Measurements from ENCODE around the gene MMP15.

Gene MMP15

DNA sequence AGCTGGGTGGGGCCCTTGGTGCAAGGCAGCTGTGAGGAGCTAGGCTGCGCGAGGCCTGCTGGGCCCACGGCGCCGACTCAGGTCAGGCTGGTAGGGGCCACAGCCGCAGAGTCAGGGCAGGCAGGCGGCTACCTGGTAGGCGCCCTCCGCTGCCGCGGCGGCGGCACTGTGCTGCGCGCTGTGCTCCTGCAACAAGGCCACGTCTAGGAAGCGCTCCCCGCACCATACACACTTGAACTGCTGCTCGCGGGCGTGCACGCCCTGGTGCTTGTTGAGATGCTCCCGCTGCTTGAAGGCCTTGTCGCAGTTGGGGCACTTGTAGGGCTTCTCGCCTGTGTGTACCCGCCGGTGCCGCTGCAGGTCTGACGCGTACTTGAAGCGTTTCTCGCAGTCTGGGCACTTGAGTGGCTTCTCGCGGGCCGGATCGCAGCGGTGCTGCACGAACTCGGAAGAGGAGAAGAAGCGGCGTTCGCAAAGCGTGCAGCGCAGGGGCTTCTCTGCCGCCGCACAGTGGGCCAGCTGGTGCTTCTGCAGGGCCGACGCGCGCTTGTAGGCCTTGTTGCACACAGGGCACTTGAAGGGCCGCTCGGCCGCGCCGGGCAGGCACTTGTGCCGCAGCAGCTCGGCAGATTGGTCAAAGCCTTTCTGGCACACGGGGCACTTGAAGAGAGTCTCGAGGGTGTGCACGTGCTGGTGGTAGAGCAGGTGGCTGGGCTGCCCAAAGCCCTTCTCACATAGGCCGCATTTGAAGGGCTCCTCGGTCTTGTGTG is 29.0 kb upstream of the MMP15 start:
- TF ChIP-seq, protein P1, sequence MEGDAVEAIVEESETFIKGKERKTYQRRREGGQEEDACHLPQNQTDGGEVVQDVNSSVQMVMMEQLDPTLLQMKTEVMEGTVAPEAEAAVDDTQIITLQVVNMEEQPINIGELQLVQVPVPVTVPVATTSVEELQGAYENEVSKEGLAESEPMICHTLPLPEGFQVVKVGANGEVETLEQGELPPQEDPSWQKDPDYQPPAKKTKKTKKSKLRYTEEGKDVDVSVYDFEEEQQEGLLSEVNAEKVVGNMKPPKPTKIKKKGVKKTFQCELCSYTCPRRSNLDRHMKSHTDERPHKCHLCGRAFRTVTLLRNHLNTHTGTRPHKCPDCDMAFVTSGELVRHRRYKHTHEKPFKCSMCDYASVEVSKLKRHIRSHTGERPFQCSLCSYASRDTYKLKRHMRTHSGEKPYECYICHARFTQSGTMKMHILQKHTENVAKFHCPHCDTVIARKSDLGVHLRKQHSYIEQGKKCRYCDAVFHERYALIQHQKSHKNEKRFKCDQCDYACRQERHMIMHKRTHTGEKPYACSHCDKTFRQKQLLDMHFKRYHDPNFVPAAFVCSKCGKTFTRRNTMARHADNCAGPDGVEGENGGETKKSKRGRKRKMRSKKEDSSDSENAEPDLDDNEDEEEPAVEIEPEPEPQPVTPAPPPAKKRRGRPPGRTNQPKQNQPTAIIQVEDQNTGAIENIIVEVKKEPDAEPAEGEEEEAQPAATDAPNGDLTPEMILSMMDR (IDR thresholded peaks at IDR 0.05; ENCODE audit: low read depth, low read length): no peak
- no peak for TF ChIP-seq EZH2phosphoT487 (IDR thresholded peaks at IDR 0.05; ENCODE audit: low read depth)
- Histone ChIP-seq H3K27ac (ENCODE audit: low read length) (no peak overlapping the region), H3K9ac (ENCODE audit: low read length) (no peak overlapping the region), H3K79me2 (ENCODE audit: low read length) (no peaks in the 10 kb centered on the region; the same call in 1 of the 2 replicates), H2AFZ (ENCODE audit: low read depth, low read length) (no peak overlapping the region), H3K4me2 (ENCODE audit: low read length) (no peak overlapping the region), H3K4me1 (ENCODE audit: low read length) (peaks cover 9% of the 10 kb centered on the region), H4K20me1 (ENCODE audit: insufficient read depth, low read length) (peaks cover 4% of the 10 kb centered on the region; the same call in 1 of the 2 replicates), H3K36me3 (replicated peaks; ENCODE audit: low read depth, low read length) (peaks cover 3% of the 10 kb centered on the region), H3K9me3 (ENCODE audit: insufficient read depth, low read length) (no peaks in the 10 kb centered on the region), H3K4me3 (ENCODE audit: low read length) (no peak overlapping the region), H3K27me3 (ENCODE audit: low read depth, low read length) (no peaks in the 10 kb centered on the region)

GRCh38 chr16:57997176-57997527 is 28.4 kb upstream of the MMP15 start:
- H3K27ac ChIP-seq (ENCODE audit: low read length): no peak overlapping the region
- no peak overlapping the region for H3K4me3 ChIP-seq (ENCODE audit: low read length)
- H3K4me2 ChIP-seq (ENCODE audit: low read length): no peak overlapping the region

GRCh38 chr16:57997528-57998265 is 27.9 kb upstream of the MMP15 start:
- Histone ChIP-seq H2AFZ (ENCODE audit: low read depth, low read length) (no peak overlapping the region), H3K9ac (ENCODE audit: low read length) (no peak overlapping the region), H3K9me3 (ENCODE audit: insufficient read depth, low read length) (no peaks in the 10 kb centered on the region), H3K4me2 (ENCODE audit: low read length) (no peak overlapping the region), H3K79me2 (ENCODE audit: low read length) (peaks cover 3% of the 10 kb centered on the region; the same call in 1 of the 2 replicates), H4K20me1 (ENCODE audit: insufficient read depth, low read length) (peaks cover 4% of the 10 kb centered on the region; the same call in 1 of the 2 replicates), H3K4me3 (ENCODE audit: low read length) (no peak overlapping the region), H3K27me3 (ENCODE audit: low read depth, low read length) (no peaks in the 10 kb centered on the region), H3K36me3 (replicated peaks; ENCODE audit: low read depth, low read length) (peaks cover 3% of the 10 kb centered on the region), H3K27ac (ENCODE audit: low read length) (no peak overlapping the region), H3K4me1 (ENCODE audit: low read length) (peaks cover 15% of the 10 kb centered on the region)
- no peak for TF ChIP-seq EZH2phosphoT487 (IDR thresholded peaks at IDR 0.05; ENCODE audit: low read depth)
- TF ChIP-seq, protein P1 (IDR thresholded peaks at IDR 0.05; ENCODE audit: low read depth, low read length): no peak

More at GRCh38 chr16:57997176-57997527, 28.4 kb upstream of the MMP15 start:
- peaks cover 3% of the 10 kb centered on the region; the same call in 1 of the 2 replicates for H3K79me2 ChIP-seq (ENCODE audit: low read length)
- H3K9ac ChIP-seq (ENCODE audit: low read length): no peak overlapping the region
- TF ChIP-seq, protein P1 (IDR thresholded peaks at IDR 0.05; ENCODE audit: low read depth, low read length): no peak
- TF ChIP-seq EZH2phosphoT487 (IDR thresholded peaks at IDR 0.05; ENCODE audit: low read depth): no peak
- H4K20me1 ChIP-seq (ENCODE audit: insufficient read depth, low read length): peaks cover 4% of the 10 kb centered on the region; the same call in 1 of the 2 replicates
- H3K36me3 ChIP-seq (replicated peaks; ENCODE audit: low read depth, low read length): peaks cover 3% of the 10 kb centered on the region
- no peaks in the 10 kb centered on the region for H3K9me3 ChIP-seq (ENCODE audit: insufficient read depth, low read length)
- peaks cover 15% of the 10 kb centered on the region for H3K4me1 ChIP-seq (ENCODE audit: low read length)
- no peaks in the 10 kb centered on the region for H3K27me3 ChIP-seq (ENCODE audit: low read depth, low read length)
- H2AFZ ChIP-seq (ENCODE audit: low read depth, low read length): no peak overlapping the region

GRCh38 chr16:57998486-57998885 is 27.1 kb upstream of the MMP15 start:
- Histone ChIP-seq H3K4me2 (ENCODE audit: low read length) (no peak overlapping the region), H4K20me1 (ENCODE audit: insufficient read depth, low read length) (peaks cover 4% of the 10 kb centered on the region; the same call in 1 of the 2 replicates), H3K4me3 (ENCODE audit: low read length) (no peak overlapping the region), H3K9me3 (ENCODE audit: insufficient read depth, low read length) (no peaks in the 10 kb centered on the region), H3K27me3 (ENCODE audit: low read depth, low read length) (no peaks in the 10 kb centered on the region), H3K9ac (ENCODE audit: low read length) (no peak overlapping the region), H3K4me1 (ENCODE audit: low read length) (peaks cover 15% of the 10 kb centered on the region), H3K79me2 (ENCODE audit: low read length) (peaks cover 3% of the 10 kb centered on the region; the same call in 1 of the 2 replicates), H3K36me3 (replicated peaks; ENCODE audit: low read depth, low read length) (peaks cover 3% of the 10 kb centered on the region), H3K27ac (ENCODE audit: low read length) (no peak overlapping the region), H2AFZ (ENCODE audit: low read depth, low read length) (no peak overlapping the region)
- TF ChIP-seq, protein P1 (IDR thresholded peaks at IDR 0.05; ENCODE audit: low read depth, low read length): no peak
- TF ChIP-seq EZH2phosphoT487 (IDR thresholded peaks at IDR 0.05; ENCODE audit: low read depth): no peak
